NCI-H2107 treated with DMSO at 0.1 percent for 48 hours (cell line): ENCODE measurements around the gene DAAM2.

Experiments used
- DNase-seq: peaks from one replicate; lab custom pipeline; 2025; ENCODE audit not compliant: unreplicated experiment; lab: John Stamatoyannopoulos, UW

DAAM2 gene

DNA sequence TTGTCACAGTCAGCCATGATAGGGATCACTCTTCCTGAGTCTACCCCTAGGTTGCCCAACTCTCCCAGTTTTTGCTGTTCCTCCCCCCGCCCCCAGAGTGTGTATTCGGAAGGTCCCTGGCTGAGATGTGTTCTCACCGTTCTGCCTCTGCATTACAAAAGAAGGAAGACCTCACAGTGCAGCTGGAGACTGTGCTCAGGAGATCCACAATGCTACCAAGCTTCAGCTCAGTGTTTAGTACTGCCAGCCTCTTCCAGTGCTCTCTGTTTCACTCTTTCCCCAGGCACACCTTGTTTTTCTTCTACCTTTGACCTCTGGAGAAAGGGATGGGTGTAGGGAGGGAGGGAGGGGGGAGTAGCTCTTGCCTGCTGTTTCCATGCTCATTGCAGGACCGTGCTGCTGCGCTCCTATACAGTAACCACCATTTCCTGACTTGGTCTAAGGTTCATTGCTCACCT, 155.5 kb downstream of the DAAM2 start:
- no peak for DNase-seq

GRCh38 chr6:39948199-39948791, 156.1 kb downstream of the DAAM2 start:
- DNase-seq: no peak

GRCh38 chr6:39950125-39950720, 158.0 kb downstream of the DAAM2 start:
- no peak for DNase-seq

DNA sequence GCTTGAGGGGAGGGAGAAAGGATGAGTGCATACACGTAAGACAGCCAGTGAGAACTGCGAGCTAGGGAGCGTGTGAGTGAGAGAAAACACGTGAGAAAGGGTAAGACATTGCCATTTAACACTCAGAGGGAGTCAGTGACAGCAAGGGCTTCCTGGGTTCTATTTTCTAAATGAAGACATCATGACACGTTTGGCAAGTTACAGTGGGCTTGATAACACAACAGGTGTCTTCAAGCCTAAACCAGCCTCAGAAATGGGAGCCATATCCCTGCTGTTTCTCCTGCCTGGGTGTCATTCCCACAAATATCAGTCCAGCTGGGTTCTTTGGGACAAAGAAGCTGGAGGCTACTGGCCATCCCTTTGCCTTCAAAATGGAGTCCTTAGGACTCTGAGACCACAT, 159.0 kb downstream of the DAAM2 start:
- no peak for DNase-seq

GRCh38 chr6:39951716-39952115, 159.5 kb downstream of the DAAM2 start:
- DNase-seq: no peak

GRCh38 chr6:39952167-39952566, 160.0 kb downstream of the DAAM2 start:
- DNase-seq: no peak

- DNase-seq: no peak
Observed at GRCh38 chr6:39953076-39953618, 161.0 kb downstream of the DAAM2 start.
